Natural killer cell treated with Interleukin-12 subunit alpha and Interleukin-12 subunit beta and Interleukin-15 and Interleukin-18, amount 100 ng/mL, for 72 hours (primary cell): ENCODE data around the gene CFLAR. TPM values are rescaled to one million over a fixed set of nuclear protein-coding genes. Genes with fewer than 3 reads are reported as not detected.
"Not testable (repeated sequence)": the region's sequence is repeated elsewhere in the genome, so short reads cannot be mapped to it uniquely, and the experiment has no call there.

Experiments used
- ATAC-seq, 2 donors: fragments of 150-1000 bp; cut with Tn5 transposase in 1 of 2; sonication (Bioruptor Pico), chemical (Tn5 transposase) in 1 of 2; 2 replicates each; pipeline ENCODE4 v1.10.0; 2021
- DNase-seq: peaks from one replicate; pipeline ENCODE4 v3.0.0; 2022; ENCODE audit warnings: low spot score
- H3K27ac Mint-ChIP-seq, 2 donors: 1 replicate in 1 of 2; 2 replicates in 1 of 2; pipeline ENCODE4 v1.8.0; 2022; ENCODE audit warnings: mixed read lengths in 2 of 2, mild to moderate bottlenecking in 1 of 2, moderate library complexity in 1 of 2
- H3K27me3 Mint-ChIP-seq, 2 donors: 1 replicate in 1 of 2; 2 replicates in 1 of 2; pipeline ENCODE4 v1.8.0; 2022; ENCODE audit warnings: mixed read lengths in 2 of 2
- H3K36me3 Mint-ChIP-seq: one replicate; pipeline ENCODE4 v1.8.0; 2022; ENCODE audit warnings: mixed read lengths
- H3K4me1 Mint-ChIP-seq, 2 donors: 1 replicate in 1 of 2; 2 replicates in 1 of 2; pipeline ENCODE4 v1.8.0; 2022; ENCODE audit warnings: low read depth in 2 of 2, mixed read lengths in 2 of 2, mild to moderate bottlenecking in 1 of 2
- H3K4me3 Mint-ChIP-seq: one replicate; pipeline ENCODE4 v1.8.0; 2022; ENCODE audit warnings: mixed read lengths
- H3K9me3 Mint-ChIP-seq: 2 replicates; pipeline ENCODE4 v1.8.0; 2022; ENCODE audit warnings: mixed read lengths
- total RNA-seq, 2 donors: library from RNA; stranded (reverse); gene quantifications; one replicate each; pipeline ENCODE4 v1.2.3, GENCODE V29; 2022

CFLAR gene
- total RNA-seq, 2 donors from 2014 or later = 366 to 438 TPM

GRCh38 chr2:201128033-201128432 is 12.1 kb downstream of the CFLAR start:
- Mint-ChIP-seq H3K4me3 (peak overlapping the region; percentile 94), H3K27ac (peak overlapping the region; percentile 100), H3K36me3 (peaks cover 45% of the 10 kb centered on the region), H3K4me1 (peaks cover 63 to 82% of the 10 kb centered on the region in 2 donors), H3K27me3 (no peaks in the 10 kb centered on the region), H3K9me3 (no peaks in the 10 kb centered on the region)
- ATAC-seq (no peak), DNase-seq (no peak)

GRCh38 chr2:201128933-201129505 is 13.1 kb downstream of the CFLAR start:
- H3K36me3 Mint-ChIP-seq = peaks cover 47% of the 10 kb centered on the region
- H3K27ac Mint-ChIP-seq = peak overlapping the region; percentile 97 to 100
- H3K9me3 Mint-ChIP-seq = no peaks in the 10 kb centered on the region
- H3K4me3 Mint-ChIP-seq = peak overlapping the region; percentile 94
- no peaks in the 10 kb centered on the region for H3K27me3 Mint-ChIP-seq
- ATAC-seq (peak; percentile 8 to 64), DNase-seq (no peak)
- H3K4me1 Mint-ChIP-seq = peaks cover 64 to 79% of the 10 kb centered on the region in 2 donors

GRCh38 chr2:201130524-201131186 is 14.7 kb downstream of the CFLAR start:
- DNase-seq (no peak), ATAC-seq (peak; percentile 79 to 83)
- Mint-ChIP-seq H3K27ac (peak overlapping the region; percentile 97 to 100), H3K4me1 (peaks cover 55 to 71% of the 10 kb centered on the region in 2 donors), H3K9me3 (no peaks in the 10 kb centered on the region), H3K27me3 (no peaks in the 10 kb centered on the region), H3K36me3 (peaks cover 47% of the 10 kb centered on the region), H3K4me3 (peak overlapping the region; percentile 94)

- peaks cover 59% of the 10 kb centered on the region for H3K36me3 Mint-ChIP-seq
- DNase-seq = no peak
- peak in 1 of 2 donors; percentile 41 for ATAC-seq
Observed at GRCh38 chr2:201132518-201132917, 16.6 kb downstream of the CFLAR start.

GRCh38 chr2:201135386-201135785 is 19.4 kb downstream of the CFLAR start:
- DNase-seq (no peak), ATAC-seq (peak in 1 of 2 donors; percentile 38)
- Mint-ChIP-seq H3K27me3 (no peaks in the 10 kb centered on the region), H3K4me1 (peaks cover 53 to 57% of the 10 kb centered on the region in 2 donors), H3K27ac (peak overlapping the region; percentile 80 to 82), H3K9me3 (no peaks in the 10 kb centered on the region), H3K4me3 (peak overlapping the region; percentile 63), H3K36me3 (peaks cover 55% of the 10 kb centered on the region)

More at GRCh38 chr2:201132518-201132917, 16.6 kb downstream of the CFLAR start:
- Mint-ChIP-seq H3K27me3 (no peaks in the 10 kb centered on the region), H3K27ac (peak overlapping the region; percentile 97 to 100), H3K4me1 (peaks cover 54 to 64% of the 10 kb centered on the region in 2 donors), H3K4me3 (peak overlapping the region; percentile 94), H3K9me3 (no peaks in the 10 kb centered on the region)

- Mint-ChIP-seq H3K36me3 (peaks cover 53% of the 10 kb centered on the region), H3K4me1 (peaks cover 52 to 60% of the 10 kb centered on the region in 2 donors), H3K9me3 (no peaks in the 10 kb centered on the region), H3K4me3 (peak overlapping the region; percentile 63), H3K27ac (peak overlapping the region; percentile 80 to 82), H3K27me3 (no peaks in the 10 kb centered on the region)
- DNase-seq (no peak), ATAC-seq (no peak)
Observed at GRCh38 chr2:201136889-201137321, 20.9 kb downstream of the CFLAR start.

GRCh38 chr2:201137505-201138400 is 21.8 kb downstream of the CFLAR start:
- DNase-seq (no peak), ATAC-seq (no peak)
- no peaks in the 10 kb centered on the region for H3K27me3 Mint-ChIP-seq
- peaks cover 44 to 54% of the 10 kb centered on the region in 2 donors for H3K4me1 Mint-ChIP-seq
- peak overlapping the region; percentile 37 to 60 for H3K27ac Mint-ChIP-seq
- peaks cover 45% of the 10 kb centered on the region for H3K36me3 Mint-ChIP-seq
- no peaks in the 10 kb centered on the region for H3K9me3 Mint-ChIP-seq
- no peak overlapping the region for H3K4me3 Mint-ChIP-seq

GRCh38 chr2:201138401-201138970 is 22.5 kb downstream of the CFLAR start:
- Mint-ChIP-seq H3K9me3 (no peaks in the 10 kb centered on the region), H3K4me3 (peak overlapping the region; percentile 36), H3K27me3 (no peaks in the 10 kb centered on the region), H3K36me3 (peaks cover 38% of the 10 kb centered on the region), H3K27ac (peak overlapping the region; percentile 57 to 76), H3K4me1 (peaks cover 36 to 47% of the 10 kb centered on the region in 2 donors)
- DNase-seq (no peak), ATAC-seq (no peak)

GRCh38 chr2:201138986-201139781 is 23.2 kb downstream of the CFLAR start:
- DNase-seq, H3K9me3 Mint-ChIP-seq, H3K4me3 Mint-ChIP-seq, ATAC-seq, H3K27me3 Mint-ChIP-seq: not testable (repeated sequence)
- Mint-ChIP-seq H3K4me1 (peaks cover 35 to 47% of the 10 kb centered on the region in 2 donors), H3K27ac (peak overlapping the region; percentile 57 to 76), H3K36me3 (peaks cover 36% of the 10 kb centered on the region)

GRCh38 chr2:201139836-201140604 is 24.1 kb downstream of the CFLAR start:
- Mint-ChIP-seq H3K4me3 (no peak overlapping the region), H3K36me3 (peaks cover 34% of the 10 kb centered on the region), H3K27me3 (no peaks in the 10 kb centered on the region), H3K4me1 (peaks cover 33 to 45% of the 10 kb centered on the region in 2 donors), H3K27ac (peak overlapping the region; percentile 57 to 76), H3K9me3 (no peaks in the 10 kb centered on the region)
- DNase-seq (no peak), ATAC-seq (no peak)

- Mint-ChIP-seq H3K4me3 (no peak overlapping the region), H3K9me3 (no peaks in the 10 kb centered on the region), H3K4me1 (peaks cover 26 to 28% of the 10 kb centered on the region in 2 donors), H3K27ac (peak overlapping the region; percentile 61 to 63), H3K27me3 (no peaks in the 10 kb centered on the region), H3K36me3 (peaks cover 30% of the 10 kb centered on the region)
- no peak for DNase-seq
- no peak for ATAC-seq
Observed at GRCh38 chr2:201144101-201145051, 28.4 kb downstream of the CFLAR start.
